NOMO-1 treated with dmso at 0.1 percent for 144 hours (cell line): Measurements from ENCODE around the gene MSL3.

ENCODE experiments used
- DNase-seq: peaks from one replicate; lab custom pipeline; 2025; ENCODE audit not compliant: unreplicated experiment; lab: John Stamatoyannopoulos, UW

MSL3 gene, protein sequence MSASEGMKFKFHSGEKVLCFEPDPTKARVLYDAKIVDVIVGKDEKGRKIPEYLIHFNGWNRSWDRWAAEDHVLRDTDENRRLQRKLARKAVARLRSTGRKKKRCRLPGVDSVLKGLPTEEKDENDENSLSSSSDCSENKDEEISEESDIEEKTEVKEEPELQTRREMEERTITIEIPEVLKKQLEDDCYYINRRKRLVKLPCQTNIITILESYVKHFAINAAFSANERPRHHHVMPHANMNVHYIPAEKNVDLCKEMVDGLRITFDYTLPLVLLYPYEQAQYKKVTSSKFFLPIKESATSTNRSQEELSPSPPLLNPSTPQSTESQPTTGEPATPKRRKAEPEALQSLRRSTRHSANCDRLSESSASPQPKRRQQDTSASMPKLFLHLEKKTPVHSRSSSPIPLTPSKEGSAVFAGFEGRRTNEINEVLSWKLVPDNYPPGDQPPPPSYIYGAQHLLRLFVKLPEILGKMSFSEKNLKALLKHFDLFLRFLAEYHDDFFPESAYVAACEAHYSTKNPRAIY

DNA sequence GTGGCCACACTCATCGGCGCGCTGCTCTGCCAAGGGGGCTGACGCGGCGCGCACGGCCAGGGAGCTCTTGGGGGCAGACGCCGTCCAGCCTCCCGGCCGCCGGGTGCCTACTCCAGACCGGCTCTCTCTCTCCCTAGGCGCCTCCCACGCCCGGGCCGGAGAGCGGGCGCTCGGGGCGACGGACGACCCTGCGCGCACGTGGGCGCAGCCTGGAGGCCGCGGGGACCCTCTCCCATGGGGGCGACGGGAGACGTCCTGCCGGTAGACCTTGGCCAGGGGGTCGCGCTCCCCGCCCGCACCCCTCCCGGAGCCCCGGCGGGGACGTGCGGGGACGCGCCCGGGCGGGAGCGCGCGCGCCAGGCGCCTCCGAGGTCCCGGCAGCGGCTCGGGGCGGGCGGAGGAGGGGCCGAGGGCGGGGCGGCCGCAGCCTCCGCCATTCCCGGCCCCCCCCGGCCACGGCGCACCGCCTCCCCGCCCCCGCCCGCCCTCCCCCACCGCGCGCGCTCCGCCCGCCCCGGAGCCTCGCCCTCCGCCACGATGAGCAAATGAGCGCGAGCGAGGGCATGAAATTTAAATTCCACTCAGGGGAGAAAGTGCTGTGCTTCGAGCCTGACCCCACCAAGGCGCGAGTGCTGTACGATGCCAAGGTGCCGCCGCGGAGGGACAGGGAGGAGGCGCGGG lies at the start of gene MSL3:
TSS of gene MSL3 (plus strand) at position 519 of the 681 bp plus-strand sequence. CDS start at position 546, 27 bp downstream.
- DNase-seq, result no peak

DNA sequence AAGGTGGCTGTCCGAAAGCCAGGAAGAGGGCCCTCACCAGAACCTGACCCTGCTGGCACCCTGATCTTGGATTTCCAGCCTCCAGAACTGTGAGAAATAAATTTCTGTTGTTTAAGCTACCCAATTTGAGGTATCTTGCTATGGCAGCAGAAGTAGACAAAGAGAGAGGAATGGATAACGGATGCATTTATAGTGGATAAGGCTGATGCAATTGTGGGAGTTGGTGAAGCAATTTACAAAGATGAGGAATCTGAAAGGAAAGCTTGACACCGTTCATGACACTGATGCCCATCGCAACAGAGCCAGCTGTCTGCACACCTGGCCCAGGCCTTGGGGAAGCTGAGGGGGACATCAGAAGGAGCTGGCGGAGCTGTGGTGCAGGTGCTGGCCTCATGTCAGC lies 35.7 kb upstream of the MSL3 start:
- no peak for DNase-seq

DNA sequence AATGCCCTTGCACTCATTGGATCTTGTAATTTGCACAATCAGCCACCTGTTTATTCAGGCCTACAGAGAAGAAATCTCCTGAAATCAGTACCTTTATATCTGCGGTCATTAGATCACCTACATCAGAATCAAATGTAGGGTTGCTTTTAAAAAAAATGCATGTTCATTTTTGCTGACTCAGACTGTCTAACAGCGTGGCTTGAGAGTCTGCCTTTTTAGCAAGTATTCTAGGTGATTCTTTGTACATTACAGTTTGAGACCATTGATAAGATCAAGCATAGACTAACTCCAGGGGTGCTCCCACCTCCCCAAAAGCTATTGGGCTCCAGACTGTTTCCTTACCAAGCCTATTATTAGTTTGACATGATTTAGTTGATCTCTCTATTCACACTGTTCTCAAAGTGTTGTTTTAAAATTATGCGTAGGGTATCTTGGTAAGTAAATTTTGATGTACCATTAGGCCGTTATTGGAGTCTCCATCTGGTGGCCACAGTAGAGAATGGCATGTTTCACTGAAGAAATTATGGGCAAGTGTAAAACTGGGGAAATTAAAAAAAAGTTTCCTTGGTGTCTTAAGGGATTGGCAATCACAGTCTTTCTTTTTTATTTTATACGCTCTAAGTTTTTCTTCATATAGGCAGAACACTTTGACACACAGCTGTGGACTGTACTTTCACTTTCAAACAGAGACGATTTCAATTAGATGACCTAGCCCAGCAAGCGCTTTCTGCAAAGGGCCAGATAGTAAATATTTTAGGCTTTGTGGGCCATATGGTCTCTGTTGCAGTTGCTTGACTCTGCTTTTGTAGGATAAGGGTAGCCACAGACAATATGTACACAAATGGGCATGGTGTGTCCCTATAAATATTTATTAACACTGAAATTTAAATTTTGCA lies 33.7 kb upstream of the MSL3 start:
- no peak for DNase-seq

DNA sequence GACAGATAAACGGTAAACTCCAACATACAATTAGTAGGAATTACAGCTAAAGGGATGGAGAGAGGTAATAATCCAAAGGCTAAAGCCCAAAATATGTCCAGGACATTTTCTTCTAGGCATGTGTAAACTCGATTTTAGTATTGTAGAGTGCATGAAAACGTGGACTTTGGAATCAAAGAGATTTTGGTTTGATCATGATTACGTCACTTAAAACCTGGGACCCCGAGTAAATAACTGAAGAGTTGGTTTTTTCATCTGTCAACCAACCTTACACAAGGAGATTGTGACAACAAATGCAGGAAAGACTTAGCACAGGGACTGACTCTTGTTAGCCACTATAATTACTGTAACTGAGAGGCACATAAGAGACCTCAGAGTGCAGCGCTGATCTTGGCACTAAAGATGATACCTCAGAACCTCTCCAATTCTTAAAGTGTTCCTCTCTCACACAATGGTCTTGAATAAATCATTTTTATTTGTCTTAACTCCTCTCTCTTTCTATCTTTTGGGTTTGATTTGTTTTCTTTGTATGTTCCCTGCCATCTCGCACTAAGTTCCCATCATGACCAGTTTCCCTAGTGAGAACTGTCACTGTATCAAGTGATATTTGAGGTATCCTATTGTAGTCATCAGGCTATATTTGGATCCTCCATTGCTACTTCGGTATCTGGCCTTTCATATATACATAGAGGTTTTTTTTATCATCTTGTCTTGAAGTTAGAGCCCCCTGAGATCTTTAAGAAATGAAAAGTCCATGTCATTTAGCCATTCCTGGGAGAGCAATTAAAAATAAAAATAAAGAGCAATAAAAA lies 32.2 kb upstream of the MSL3 start:
- no peak for DNase-seq

DNA sequence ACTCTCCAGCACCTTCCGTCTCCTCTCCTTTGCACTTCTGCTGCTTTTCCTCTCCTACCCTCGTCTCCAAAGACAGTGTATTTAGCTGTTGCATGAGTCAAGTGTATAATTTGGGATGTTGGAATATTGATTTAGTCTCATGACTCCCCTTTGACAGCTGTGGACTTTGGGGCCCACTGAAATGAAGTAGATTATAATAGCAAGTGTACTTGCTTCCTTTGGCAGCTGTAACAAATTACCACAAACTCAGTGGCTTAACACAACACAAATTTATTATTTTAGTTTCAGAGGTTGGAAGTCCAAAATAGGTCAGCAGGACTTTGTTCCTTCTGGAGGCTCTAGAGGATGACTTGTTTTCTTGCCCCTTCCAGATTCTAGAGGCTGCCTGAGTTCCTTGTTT lies 29.5 kb upstream of the MSL3 start:
- no peak for DNase-seq

DNA sequence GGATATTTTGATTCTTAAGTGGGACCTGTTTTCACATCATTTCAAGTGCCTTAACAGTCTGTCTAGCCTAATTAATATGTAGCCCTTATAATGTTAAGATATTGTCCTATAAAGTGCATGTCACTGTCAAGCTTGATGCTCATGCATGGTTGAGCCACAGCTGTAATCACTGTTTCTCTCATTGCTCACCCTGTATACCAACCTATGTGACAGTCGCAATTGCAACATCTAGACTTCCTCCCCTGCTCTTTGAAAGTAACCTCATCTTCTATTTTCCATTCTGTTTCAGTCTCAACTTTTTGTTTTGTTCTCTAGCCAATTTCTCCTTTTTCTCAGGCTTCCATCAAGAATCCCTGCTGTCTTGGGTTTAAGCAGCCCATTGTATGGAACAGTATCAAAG lies 24.4 kb upstream of the MSL3 start:
- no peak for DNase-seq

DNA sequence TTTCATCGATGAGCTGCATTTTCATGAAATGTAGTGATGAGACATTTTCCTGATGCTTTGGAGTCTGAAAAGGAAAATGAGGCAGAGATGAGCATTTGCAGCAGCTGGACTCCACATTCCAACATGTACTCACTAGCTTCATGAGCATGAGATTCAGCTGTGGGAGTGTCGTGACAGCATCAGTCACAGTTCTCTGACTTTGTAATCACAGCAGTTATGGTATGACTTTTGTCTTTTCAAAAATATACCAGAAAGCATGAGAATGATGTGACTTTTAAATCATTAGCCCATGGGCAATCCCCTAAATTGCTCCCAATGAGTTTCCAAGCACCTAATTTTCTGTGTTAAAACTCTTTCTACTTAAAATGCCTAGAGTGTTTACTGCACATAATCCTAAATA lies 18.3 kb upstream of the MSL3 start:
- no peak for DNase-seq

DNA sequence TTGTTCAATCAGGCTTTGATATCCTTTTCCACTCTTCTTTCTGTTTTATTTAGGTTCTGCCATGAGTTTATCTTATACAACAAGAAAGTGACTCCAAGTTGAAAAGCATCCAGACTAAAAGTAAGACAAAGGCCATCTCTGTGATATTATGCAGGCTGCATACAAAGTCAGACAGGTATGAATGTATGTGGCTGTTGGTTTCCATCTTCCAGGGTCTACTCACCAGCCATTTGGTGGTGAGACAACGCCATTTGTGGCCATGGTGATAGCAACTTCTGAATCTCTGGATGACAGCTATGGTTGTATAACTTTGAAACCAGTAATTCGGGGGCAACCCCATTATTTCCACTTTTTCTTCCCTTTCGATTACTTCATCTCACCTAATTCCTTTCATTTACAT lies 17.2 kb upstream of the MSL3 start:
- no peak for DNase-seq

DNA sequence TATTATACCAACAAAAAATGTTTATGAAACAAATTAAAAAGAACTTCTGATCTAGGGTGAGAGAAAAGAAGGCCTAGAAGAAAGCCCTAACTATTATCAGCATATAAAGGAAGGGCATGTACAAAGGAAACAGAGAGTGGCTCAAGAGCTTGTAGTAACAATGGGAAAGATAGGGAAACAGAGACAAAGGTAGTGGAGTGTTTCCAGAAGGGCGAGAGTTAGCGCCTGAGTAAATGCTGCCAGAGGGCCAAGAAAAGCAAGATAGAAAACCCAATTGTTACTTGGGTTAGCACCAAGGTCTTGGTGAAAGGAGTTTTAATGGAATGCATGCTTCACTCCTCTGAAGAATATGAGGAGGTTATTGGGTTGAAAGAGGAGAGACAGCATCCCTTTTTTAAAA lies 16.5 kb upstream of the MSL3 start:
- DNase-seq, result no peak

DNA sequence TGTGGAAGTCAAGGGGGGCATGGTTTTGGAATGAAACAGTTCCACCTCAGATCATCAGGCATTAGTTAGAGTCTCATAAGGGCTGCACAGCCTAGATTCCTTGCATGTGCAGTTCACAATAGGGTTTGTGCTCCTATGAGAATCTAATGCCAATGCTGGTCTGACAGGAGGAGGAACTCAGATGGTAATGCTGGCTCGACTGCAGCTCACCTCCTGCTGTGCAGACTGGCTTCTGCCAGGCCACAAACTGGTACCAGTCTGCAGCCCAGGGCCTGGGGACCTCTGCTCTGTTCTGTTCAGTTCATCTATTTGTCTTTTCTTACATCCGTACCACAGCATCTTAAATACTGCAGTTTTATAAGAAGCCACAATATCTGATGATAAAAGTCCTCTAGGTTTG lies 12.2 kb upstream of the MSL3 start:
- no peak for DNase-seq

DNA sequence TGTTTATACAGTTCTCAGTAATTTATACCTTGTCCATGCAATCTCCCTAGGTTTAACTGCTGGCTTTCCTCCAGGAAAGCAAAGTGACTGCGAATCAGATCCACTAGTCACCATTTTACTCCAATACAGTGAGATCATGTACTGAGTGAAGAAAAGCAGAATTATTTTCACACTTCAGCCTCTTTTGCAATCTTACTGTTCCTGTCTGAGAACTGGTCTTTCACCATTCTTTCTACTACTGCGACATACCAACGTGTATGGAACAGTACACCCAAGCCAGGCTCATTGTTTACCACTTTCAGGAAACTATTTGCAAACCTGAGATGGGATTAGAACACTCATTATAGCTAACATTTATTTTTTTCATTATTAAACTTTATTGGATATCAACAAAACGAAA lies 8.0 kb upstream of the MSL3 start:
- DNase-seq, result no peak

DNA sequence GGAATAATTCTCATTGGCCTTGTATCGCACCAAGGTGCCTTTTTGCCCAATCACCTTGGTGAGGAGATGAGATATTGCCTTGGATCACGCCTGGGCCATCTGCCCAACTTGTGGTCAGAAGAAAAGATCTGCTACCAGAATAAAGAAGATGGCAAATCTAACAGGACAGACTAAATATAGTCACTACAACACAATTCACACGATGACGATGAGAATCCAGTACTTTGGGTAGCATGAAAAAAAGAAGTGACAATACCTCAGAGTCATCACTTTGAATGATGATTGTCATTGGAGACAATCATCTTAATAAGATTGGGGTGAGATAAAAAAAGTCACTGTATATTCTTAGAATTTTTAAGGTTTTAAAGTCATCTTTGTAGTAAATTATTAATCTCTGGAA lies 7.3 kb upstream of the MSL3 start:
- DNase-seq, result no peak

DNA sequence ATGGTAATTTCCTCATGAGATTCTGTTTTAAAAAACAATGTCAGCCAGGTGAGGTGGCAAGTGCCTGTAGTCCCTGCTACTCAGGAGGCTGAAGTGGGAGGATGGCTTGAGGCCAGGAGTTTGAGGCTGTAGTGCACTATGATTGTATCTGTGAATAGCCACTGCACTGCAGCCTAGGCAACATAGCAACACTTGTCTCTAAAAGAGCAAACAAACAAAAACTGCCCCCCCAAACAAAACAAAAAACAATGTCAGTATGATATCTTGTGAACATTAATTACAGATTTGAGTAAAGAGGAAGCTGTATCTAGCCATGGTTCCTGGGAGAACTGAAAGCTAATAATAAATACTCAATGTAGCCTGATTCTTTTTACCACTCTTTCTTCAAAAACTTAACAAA lies 6.8 kb upstream of the MSL3 start:
- no peak for DNase-seq

DNA sequence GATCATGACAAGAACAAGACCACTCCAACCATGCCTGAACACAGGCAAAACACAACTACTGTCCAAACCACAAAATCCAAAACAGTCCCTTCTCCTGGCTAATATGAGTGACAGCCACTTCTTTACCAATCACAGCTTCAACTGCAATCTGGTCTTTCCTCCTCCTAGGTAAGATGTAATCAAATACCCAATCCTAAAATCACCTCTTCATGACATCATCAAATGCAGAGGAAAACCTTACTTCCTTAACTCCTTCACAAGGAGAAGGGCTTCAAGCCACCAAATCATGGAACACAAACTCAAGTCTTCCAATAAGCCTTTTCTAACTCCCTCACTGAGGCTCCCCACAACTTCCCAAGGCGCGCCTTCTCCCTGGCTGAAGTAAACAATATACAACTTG lies 4.4 kb upstream of the MSL3 start:
- DNase-seq, result no peak

DNA sequence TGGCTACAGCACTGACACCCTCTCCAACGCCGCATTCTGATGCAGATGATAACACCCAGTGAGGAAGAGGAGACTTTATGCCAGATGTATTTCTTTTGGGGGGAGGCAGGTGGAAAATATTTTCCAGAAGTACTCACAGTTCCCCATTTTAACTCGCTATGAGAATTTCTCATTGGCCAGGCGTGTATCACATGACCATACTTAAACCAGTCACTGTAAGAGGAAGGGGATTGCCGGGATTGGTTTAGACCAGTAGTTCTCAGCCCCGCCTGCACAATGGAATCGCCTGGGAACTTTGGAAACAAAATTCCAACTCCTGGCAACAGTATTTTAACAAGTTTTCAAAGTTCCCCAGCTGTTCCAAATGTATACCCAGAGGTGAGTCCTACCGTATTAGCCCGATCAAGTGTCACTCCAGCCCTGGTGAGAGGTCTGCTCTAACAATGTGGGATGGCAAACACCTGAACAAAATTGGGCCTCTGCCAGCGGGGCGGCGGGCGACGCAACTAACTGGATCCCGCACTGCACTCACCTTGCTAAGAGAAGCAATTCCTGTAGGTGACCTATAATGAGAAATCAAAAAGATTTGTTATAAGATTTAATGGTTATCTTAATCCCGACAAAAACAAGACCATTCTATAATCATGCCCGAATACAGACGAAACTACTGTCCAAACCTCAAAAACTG lies 2.9 kb upstream of the MSL3 start:
- no peak for DNase-seq

DNA sequence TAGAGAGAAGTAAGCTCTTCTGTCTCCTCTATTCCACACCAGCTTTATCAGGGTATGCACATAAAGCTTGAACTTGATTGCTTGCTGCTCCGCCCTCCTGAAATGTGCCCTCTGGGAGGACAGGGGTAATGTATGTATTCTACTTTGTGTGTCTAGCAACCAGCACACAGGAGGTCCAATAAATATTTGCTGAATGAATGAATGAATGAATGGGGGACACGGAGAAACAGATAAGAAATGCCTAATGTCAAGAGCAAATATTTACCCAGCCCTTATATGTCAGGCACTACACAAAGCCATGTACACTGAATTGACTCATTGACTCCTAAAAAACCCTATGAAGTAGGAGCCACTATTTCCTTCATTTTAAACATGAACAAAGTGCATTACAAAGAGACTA lies 2.3 kb upstream of the MSL3 start:
- DNase-seq, result no peak

DNA sequence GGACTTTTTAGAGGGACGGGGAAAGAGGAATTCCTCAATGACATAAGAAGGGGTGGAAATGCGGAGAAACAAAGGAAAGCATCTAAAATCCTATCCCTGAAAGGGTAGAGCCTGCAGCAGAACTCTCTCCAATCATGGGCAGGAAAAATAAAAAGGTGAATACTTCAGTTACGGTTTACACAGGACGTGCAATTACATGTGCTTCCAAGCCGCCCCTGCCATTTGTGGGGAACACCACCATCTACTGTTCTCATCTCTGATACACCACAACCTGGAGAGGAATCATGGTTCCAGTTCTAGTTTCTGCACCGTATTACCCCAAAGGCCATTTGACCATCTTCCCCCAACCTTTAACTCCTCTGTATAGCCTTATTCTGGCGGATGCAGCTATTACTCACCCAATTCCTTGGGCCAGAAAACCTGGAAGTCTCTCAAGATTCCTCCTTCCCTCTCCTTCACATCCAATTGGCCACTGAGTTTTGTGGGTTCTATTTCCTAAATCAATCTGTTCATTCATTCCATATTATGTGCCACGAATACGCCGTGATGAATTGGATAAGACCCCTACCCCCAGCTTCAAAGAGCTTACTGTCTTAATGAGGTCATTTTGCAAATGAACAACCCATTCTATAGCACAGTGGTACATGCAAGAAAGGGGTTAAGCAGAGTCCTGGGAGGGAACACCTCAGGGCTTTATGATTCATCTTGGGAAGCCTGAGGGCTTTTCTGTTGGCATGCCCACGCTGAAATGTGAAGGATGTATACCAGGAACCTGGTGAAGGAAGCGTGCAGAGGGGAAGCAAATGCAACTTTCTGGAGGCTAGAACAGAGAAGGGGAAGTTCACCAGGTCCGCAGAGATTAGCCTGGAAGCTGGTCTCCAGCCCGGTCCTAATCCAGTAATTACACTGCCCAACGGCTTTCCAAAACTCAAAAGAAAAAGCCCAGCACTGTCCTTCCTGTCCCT lies 1.4 kb upstream of the MSL3 start:
- no peak for DNase-seq

DNA sequence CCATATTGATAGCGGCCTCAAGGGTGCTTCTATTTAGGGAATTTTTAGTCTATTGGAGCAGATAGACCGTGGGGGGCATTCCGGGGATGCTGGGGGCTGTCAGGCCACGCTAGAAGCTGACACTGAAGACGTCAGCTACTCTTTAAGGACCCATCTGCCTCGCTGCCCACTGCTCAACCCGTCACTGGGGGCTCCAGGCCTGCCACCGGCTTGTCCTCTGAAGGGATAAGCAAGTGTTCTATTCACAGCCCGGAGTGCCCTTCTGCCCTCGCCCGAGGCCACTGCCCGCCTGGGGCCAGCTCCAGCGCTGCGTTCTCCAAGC lies 679 bp upstream of the MSL3 start:
- DNase-seq, result no peak
